Measurements from ENCODE around the gene ZNF670. TPM values are rescaled to one million over a fixed set of nuclear protein-coding genes. Genes with fewer than 3 reads are reported as not detected.
"Not testable (repeated sequence)": the region's sequence is repeated elsewhere in the genome, so short reads cannot be mapped to it uniquely, and the experiment has no call there.

ZNF670 gene
- total and polyA plus RNA-seq, 8 donors = 3.4 to 6.5 (median 5.7) TPM

- DNase-seq (no peak), ATAC-seq (no peak)
- Histone ChIP-seq H3K36me3 (no peaks in the 10 kb centered on the region), H3K4me1 (no peaks in the 10 kb centered on the region), H3K4me3 (no peak overlapping the region), H3K9me3 (peaks cover 0 to 99% of the 10 kb centered on the region in 2 donors), H3K27ac (no peak overlapping the region), H3K27me3 (no peaks in the 10 kb centered on the region)
- TF ChIP-seq, protein P1, sequence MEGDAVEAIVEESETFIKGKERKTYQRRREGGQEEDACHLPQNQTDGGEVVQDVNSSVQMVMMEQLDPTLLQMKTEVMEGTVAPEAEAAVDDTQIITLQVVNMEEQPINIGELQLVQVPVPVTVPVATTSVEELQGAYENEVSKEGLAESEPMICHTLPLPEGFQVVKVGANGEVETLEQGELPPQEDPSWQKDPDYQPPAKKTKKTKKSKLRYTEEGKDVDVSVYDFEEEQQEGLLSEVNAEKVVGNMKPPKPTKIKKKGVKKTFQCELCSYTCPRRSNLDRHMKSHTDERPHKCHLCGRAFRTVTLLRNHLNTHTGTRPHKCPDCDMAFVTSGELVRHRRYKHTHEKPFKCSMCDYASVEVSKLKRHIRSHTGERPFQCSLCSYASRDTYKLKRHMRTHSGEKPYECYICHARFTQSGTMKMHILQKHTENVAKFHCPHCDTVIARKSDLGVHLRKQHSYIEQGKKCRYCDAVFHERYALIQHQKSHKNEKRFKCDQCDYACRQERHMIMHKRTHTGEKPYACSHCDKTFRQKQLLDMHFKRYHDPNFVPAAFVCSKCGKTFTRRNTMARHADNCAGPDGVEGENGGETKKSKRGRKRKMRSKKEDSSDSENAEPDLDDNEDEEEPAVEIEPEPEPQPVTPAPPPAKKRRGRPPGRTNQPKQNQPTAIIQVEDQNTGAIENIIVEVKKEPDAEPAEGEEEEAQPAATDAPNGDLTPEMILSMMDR (IDR thresholded peaks at IDR 0.05) = no peak
- intact Hi-C loops (cut with DNase I) = no loop called here
Measured at GRCh38 chr1:247047260-247047659, 31.4 kb downstream of the ZNF670 start.

- Histone ChIP-seq H3K4me3 (no peak overlapping the region), H3K9me3 (peaks cover 0 to 99% of the 10 kb centered on the region in 2 donors), H3K4me1 (no peaks in the 10 kb centered on the region), H3K36me3 (peaks cover 0 to 11% of the 10 kb centered on the region in 2 donors), H3K27ac (no peak overlapping the region), H3K27me3 (no peaks in the 10 kb centered on the region)
- intact Hi-C loops (cut with DNase I) = no loop called here
- ATAC-seq = no peak
- TF ChIP-seq, protein P1 (IDR thresholded peaks at IDR 0.05) = no peak
- DNase-seq = no peak
Measured at GRCh38 chr1:247043406-247043805, 35.2 kb downstream of the ZNF670 start.

- Histone ChIP-seq H3K4me3 (no peak overlapping the region), H3K36me3 (peaks cover 0 to 62% of the 10 kb centered on the region in 2 donors), H3K4me1 (no peaks in the 10 kb centered on the region), H3K9me3 (peaks cover 2 to 100% of the 10 kb centered on the region in 2 donors), H3K27ac (no peak overlapping the region), H3K27me3 (no peaks in the 10 kb centered on the region)
- DNase-seq = no peak
- intact Hi-C loops (cut with DNase I) = no loop called here
- ATAC-seq = no peak
- TF ChIP-seq, protein P1 (IDR thresholded peaks at IDR 0.05) = no peak
Measured at GRCh38 chr1:247037511-247038320, 40.9 kb downstream of the ZNF670 start.

DNA sequence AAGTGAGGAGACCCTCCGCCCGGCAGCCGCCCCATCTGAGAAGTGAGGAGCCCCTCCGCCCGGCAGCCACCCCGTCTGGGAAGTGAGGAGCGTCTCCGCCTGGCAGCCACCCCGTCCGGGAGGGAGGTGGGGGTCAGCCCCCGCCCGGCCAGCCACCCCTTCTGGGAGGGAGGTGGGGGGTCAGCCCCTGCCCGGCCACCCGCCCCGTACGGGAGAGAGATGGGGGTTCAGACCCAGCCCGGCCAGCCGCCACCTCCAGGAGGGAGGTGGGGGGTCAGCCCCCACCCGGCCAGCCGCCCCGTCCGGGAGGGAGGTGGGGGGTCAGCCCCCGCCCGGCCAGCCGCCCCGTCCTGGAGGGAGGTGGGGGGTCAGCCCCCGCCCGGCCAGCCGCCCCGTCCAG, 46.3 kb downstream of the ZNF670 start:
- H3K27ac ChIP-seq; intact Hi-C loops (cut with DNase I); H3K4me3 ChIP-seq; H3K27me3 ChIP-seq; ATAC-seq; DNase-seq; H3K4me1 ChIP-seq: not testable (repeated sequence)
- H3K36me3 ChIP-seq = peaks cover 0 to 40% of the 10 kb centered on the region in 2 donors
- H3K9me3 ChIP-seq = peaks cover 2 to 93% of the 10 kb centered on the region in 2 donors

Other genes starting within 250 kb of the ZNF670 start
- 10 to 100 TPM; 22.4 to 30.8 TPM for gene AHCTF1, start 146.9 kb downstream of the ZNF670 start, total RNA-seq
- 10 to 100 TPM; 43.8 to 62.5 (median 50.0) TPM for gene AHCTF1, start 146.9 kb downstream of the ZNF670 start, polyA plus RNA-seq (ENCODE audit: insufficient read length in 6 of 6)
- gene ZNF695, start 70.8 kb downstream of the ZNF670 start, total RNA-seq = 1 to 10 TPM in 1 of 2 donors, under 1 TPM in 1; 0.13 to 1.0 TPM
- gene ZNF695, start 70.8 kb downstream of the ZNF670 start, polyA plus RNA-seq (ENCODE audit: insufficient read length in 6 of 6) = 1 to 10 TPM; 2.2 to 5.5 (median 4.0) TPM
- gene ZNF669, start 25.5 kb upstream of the ZNF670 start, total RNA-seq = 1 to 10 TPM; 6.9 to 7.1 TPM
- gene ZNF669, start 25.5 kb upstream of the ZNF670 start, polyA plus RNA-seq (ENCODE audit: insufficient read length in 6 of 6) = 10 to 100 TPM in 5 of 6 donors, 1 to 10 TPM in 1; 9.6 to 12.3 (median 10.9) TPM
- 10 to 100 TPM; 22.9 to 26.5 TPM for gene ZNF124, start 93.2 kb upstream of the ZNF670 start, total RNA-seq
- gene ZNF124, start 93.2 kb upstream of the ZNF670 start, polyA plus RNA-seq (ENCODE audit: insufficient read length in 6 of 6) = 10 to 100 TPM; 16.3 to 19.1 (median 17.1) TPM
- not detected for gene VN1R5, start 177.3 kb upstream of the ZNF670 start, total RNA-seq
- under 1 TPM in 1 of 6 donors, not detected in 5; 0.11 TPM for gene VN1R5, start 177.3 kb upstream of the ZNF670 start, polyA plus RNA-seq (ENCODE audit: insufficient read length in 6 of 6)

Measured in left lung (tissue), 10 donors.